Measurements from ENCODE around the gene LACTBL1. TPM values are rescaled to one million over a fixed set of nuclear protein-coding genes. Genes with fewer than 3 reads are reported as not detected.

Gene LACTBL1
- total and polyA plus RNA-seq, 2 donors (not counting 1 experiment from before 2014, with no cell fraction given) = not detected

DNA sequence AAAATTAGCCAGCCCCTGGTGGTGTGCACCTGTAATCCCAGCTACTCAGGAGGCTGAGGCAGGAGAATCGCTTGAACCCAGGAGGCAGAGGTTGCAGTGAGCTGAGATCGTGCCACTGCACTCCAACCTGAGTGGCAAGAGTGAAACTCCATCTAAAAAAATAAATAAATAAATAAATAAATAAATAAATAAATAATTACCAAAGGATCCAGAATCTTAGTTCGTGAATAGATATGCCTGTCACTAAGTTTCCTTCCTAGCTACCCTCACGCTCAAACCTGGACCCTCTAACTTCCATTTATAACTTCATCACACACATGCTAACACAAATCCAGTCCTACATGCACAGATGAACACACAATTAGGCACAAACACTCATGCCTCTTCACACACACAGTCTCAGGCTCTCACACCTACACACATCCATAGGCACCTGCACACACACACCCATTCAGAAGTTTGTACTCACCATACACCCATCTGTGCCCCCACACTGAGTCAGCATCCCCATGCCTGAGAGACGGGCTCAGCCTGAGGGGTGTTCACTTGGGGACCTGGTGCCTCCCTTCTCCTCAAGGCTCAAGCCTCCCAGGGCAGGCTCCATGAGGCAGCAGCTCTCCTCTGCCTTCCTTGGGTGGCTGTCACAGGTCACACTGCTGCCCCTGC is 61.5 kb downstream of the LACTBL1 start:
- no peaks in the 10 kb centered on the region for H4K20me1 ChIP-seq (ENCODE audit: control insufficient read depth, insufficient read depth, low read length, poor library complexity, severe bottlenecking)
- 89% methylated on average over 3 of the region's 5 CpGs for WGBS (ENCODE audit: insufficient coverage)

DNA sequence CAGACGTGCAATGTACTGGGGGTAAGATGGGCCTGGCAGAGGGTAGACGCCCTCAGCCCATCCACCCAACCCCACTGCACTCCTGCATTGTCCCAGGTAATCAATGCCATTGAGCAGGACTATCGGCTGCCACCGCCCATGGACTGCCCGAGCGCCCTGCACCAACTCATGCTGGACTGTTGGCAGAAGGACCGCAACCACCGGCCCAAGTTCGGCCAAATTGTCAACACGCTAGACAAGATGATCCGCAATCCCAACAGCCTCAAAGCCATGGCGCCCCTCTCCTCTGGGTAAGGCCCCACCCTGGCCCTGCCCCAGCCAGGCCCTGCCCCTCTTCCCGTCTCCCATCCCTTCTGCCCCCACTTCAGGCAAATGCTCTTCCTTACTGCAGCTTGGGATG is 62.4 kb downstream of the LACTBL1 start:
- TF ChIP-seq, protein P1, sequence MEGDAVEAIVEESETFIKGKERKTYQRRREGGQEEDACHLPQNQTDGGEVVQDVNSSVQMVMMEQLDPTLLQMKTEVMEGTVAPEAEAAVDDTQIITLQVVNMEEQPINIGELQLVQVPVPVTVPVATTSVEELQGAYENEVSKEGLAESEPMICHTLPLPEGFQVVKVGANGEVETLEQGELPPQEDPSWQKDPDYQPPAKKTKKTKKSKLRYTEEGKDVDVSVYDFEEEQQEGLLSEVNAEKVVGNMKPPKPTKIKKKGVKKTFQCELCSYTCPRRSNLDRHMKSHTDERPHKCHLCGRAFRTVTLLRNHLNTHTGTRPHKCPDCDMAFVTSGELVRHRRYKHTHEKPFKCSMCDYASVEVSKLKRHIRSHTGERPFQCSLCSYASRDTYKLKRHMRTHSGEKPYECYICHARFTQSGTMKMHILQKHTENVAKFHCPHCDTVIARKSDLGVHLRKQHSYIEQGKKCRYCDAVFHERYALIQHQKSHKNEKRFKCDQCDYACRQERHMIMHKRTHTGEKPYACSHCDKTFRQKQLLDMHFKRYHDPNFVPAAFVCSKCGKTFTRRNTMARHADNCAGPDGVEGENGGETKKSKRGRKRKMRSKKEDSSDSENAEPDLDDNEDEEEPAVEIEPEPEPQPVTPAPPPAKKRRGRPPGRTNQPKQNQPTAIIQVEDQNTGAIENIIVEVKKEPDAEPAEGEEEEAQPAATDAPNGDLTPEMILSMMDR (IDR thresholded peaks at IDR 0.05) = no peak
- no peak for TF ChIP-seq EZH2 (IDR thresholded peaks at IDR 0.05; ENCODE audit: borderline replicate concordance, insufficient read depth, low read depth, low read length, poor library complexity, severe bottlenecking)
- Mint-ChIP-seq H3K4me3 (no peak overlapping the region), H3K4me1 (no peaks in the 10 kb centered on the region), H3K9me3 (ENCODE audit: insufficient read depth) (no peaks in the 10 kb centered on the region), H3K27me3 (peaks cover 9% of the 10 kb centered on the region), H3K27ac (no peak overlapping the region)
- ATAC-seq (ENCODE audit: low read depth) (no peak), DNase-seq (no peak)
- Histone ChIP-seq H3K4me3 (ENCODE audit: control extremely low read depth in 1 of 5, extremely low read depth in 1 of 5, insufficient read depth in 1 of 5, low read depth in 2 of 5, low read length in 4 of 5) (no peak overlapping the region), H3K4me2 (replicated peaks; ENCODE audit: low read depth, low read length, poor library complexity, severe bottlenecking) (no peak overlapping the region), H3K4me1 (ENCODE audit: control insufficient read depth in 2 of 2, insufficient read depth in 2 of 2, low read length in 2 of 2) (no peaks in the 10 kb centered on the region), H2AFZ (ENCODE audit: insufficient read depth, low read depth, low read length, poor library complexity, severe bottlenecking) (no peak overlapping the region), H3K79me2 (ENCODE audit: control insufficient read depth, insufficient read depth, low read length) (no peaks in the 10 kb centered on the region), H4K20me1 (ENCODE audit: control insufficient read depth, insufficient read depth, low read length, poor library complexity, severe bottlenecking) (no peaks in the 10 kb centered on the region), H3K9ac (ENCODE audit: low read length) (no peak overlapping the region), H3K36me3 (replicated peaks in 1 of 2; ENCODE audit: control extremely low read depth in 1 of 2, control insufficient read depth in 1 of 2, extremely low read depth in 1 of 2, insufficient read depth in 2 of 2, low read length in 1 of 2) (no peaks in the 10 kb centered on the region), H3K27ac (ENCODE audit: low read length in 2 of 2) (no peak overlapping the region), H3K9me3 (ENCODE audit: control extremely low read depth in 1 of 3, control insufficient read depth in 2 of 3, insufficient read depth in 1 of 3, low read length in 2 of 3) (no peaks in the 10 kb centered on the region), H3K27me3 (replicated peaks in 1 of 4; ENCODE audit: control extremely low read depth in 1 of 4, control insufficient read depth in 3 of 4, insufficient read depth in 4 of 4, low read length in 3 of 4) (no peaks in the 10 kb centered on the region)
- CTCF ChIA-PET = no interaction called here
- POLR2A ChIA-PET = no interaction called here
- 91% methylated on average over 8 of the region's 13 CpGs for WGBS (ENCODE audit: insufficient coverage)
- intact Hi-C loops (cut with micrococcal nuclease) = no loop called here

More for the DNA sequence above, 61.5 kb downstream of the LACTBL1 start:
- Mint-ChIP-seq H3K4me3 (no peak overlapping the region), H3K4me1 (no peaks in the 10 kb centered on the region), H3K9me3 (ENCODE audit: insufficient read depth) (no peaks in the 10 kb centered on the region), H3K27ac (no peak overlapping the region), H3K27me3 (peaks cover 9% of the 10 kb centered on the region)
- DNase-seq (no peak), ATAC-seq (ENCODE audit: low read depth) (no peak)
- no peak overlapping the region for H3K4me2 ChIP-seq (replicated peaks; ENCODE audit: low read depth, low read length, poor library complexity, severe bottlenecking)
- ChIA-PET POLR2A (no interaction called here), CTCF (no interaction called here)
- H3K79me2 ChIP-seq (ENCODE audit: control insufficient read depth, insufficient read depth, low read length) = no peaks in the 10 kb centered on the region
- peaks cover 0 to 2% (median 0%) of the 10 kb centered on the region in 4 experiments for H3K27me3 ChIP-seq (replicated peaks in 1 of 4; ENCODE audit: control extremely low read depth in 1 of 4, control insufficient read depth in 3 of 4, insufficient read depth in 4 of 4, low read length in 3 of 4)
- TF ChIP-seq EZH2 (IDR thresholded peaks at IDR 0.05; ENCODE audit: borderline replicate concordance, insufficient read depth, low read depth, low read length, poor library complexity, severe bottlenecking) = no peak
- TF ChIP-seq, protein P1 (IDR thresholded peaks at IDR 0.05) = no peak
- no peak overlapping the region for H3K9ac ChIP-seq (ENCODE audit: low read length)
- H3K36me3 ChIP-seq (replicated peaks in 1 of 2; ENCODE audit: control extremely low read depth in 1 of 2, control insufficient read depth in 1 of 2, extremely low read depth in 1 of 2, insufficient read depth in 2 of 2, low read length in 1 of 2) = no peaks in the 10 kb centered on the region
- no peak overlapping the region for H3K27ac ChIP-seq (ENCODE audit: low read length in 2 of 2)
- no peaks in the 10 kb centered on the region for H3K9me3 ChIP-seq (ENCODE audit: control extremely low read depth in 1 of 3, control insufficient read depth in 2 of 3, insufficient read depth in 1 of 3, low read length in 2 of 3)
- intact Hi-C loops (cut with micrococcal nuclease) = no loop called here
- no peaks in the 10 kb centered on the region for H3K4me1 ChIP-seq (ENCODE audit: control insufficient read depth in 2 of 2, insufficient read depth in 2 of 2, low read length in 2 of 2)
- H3K4me3 ChIP-seq (ENCODE audit: control extremely low read depth in 1 of 5, extremely low read depth in 1 of 5, insufficient read depth in 1 of 5, low read depth in 2 of 5, low read length in 4 of 5) = no peak overlapping the region
- no peak overlapping the region for H2AFZ ChIP-seq (ENCODE audit: insufficient read depth, low read depth, low read length, poor library complexity, severe bottlenecking)
